ENCODE measurements around the gene MRPL4. TPM values are rescaled to one million over a fixed set of nuclear protein-coding genes. Genes with fewer than 3 reads are reported as not detected.

The MRPL4 gene
- total and polyA plus RNA-seq, 2 of the 13 experiments (the other 11 are each of a cell fraction or from before 2014, with no cell fraction given) = 40.6 to 42.5 TPM

GRCh38 chr19:10251792-10252694 is at the start of gene MRPL4 (continued):
- TF ChIP-seq ZNF33B (CRISPR knock-in tag; IDR thresholded peaks at IDR 0.05) = peak; percentile 95
- TF ChIP-seq ZNF224 (CRISPR knock-in tag; IDR thresholded peaks at IDR 0.05) = 0 out of 2 replicates have a peak, but pooled peaks have one; percentile 56
- TF ChIP-seq ZNF281 (CRISPR knock-in tag; IDR thresholded peaks at IDR 0.05; ENCODE audit: borderline replicate concordance) = peak; percentile 49; the same call in 1 of the 2 replicates
- 0 out of 2 replicates have a peak, but pooled peaks have one; percentile 67 for TF ChIP-seq ZBTB25 (CRISPR knock-in tag; IDR thresholded peaks at IDR 0.05)
- 0 out of 2 replicates have a peak, but pooled peaks have one; percentile 50 for TF ChIP-seq ZNF546 (CRISPR knock-in tag; conservative IDR thresholded peaks at IDR 0.05)
- TF ChIP-seq ELK4 (CRISPR knock-in tag; IDR thresholded peaks at IDR 0.05; ENCODE audit: borderline replicate concordance) = no peak
- TF ChIP-seq NR2F2 (IDR thresholded peaks at IDR 0.05; ENCODE audit: borderline replicate concordance, low read depth) = peak; percentile 67
- no peak for TF ChIP-seq ARID3A (IDR thresholded peaks at IDR 0.05; ENCODE audit: low read depth, low read length)
- TF ChIP-seq ZNF451 (CRISPR knock-in tag; IDR thresholded peaks at IDR 0.05) = peak; percentile 65; the same call in 1 of the 2 replicates
- TF ChIP-seq KLF6 (CRISPR knock-in tag; IDR thresholded peaks at IDR 0.05) = peak; percentile 67
- 0 out of 2 replicates have a peak, but pooled peaks have one; percentile 38 for TF ChIP-seq ZFP82 (CRISPR knock-in tag; IDR thresholded peaks at IDR 0.05; ENCODE audit: borderline replicate concordance)
- TF ChIP-seq ZNF12 (CRISPR knock-in tag; IDR thresholded peaks at IDR 0.05) = peak; percentile 66; the same call in 1 of the 2 replicates
- TF ChIP-seq CSRNP1 (CRISPR knock-in tag; IDR thresholded peaks at IDR 0.05) = peak; percentile 83; the same call in 1 of the 2 replicates
- TF ChIP-seq CREB3 (CRISPR knock-in tag; IDR thresholded peaks at IDR 0.05) = peak; percentile 88
- TF ChIP-seq TGIF2 (CRISPR knock-in tag; IDR thresholded peaks at IDR 0.05) = peak; percentile 79
- peak; percentile 92 for TF ChIP-seq ZMAT3 (CRISPR knock-in tag; conservative IDR thresholded peaks at IDR 0.05)
- TF ChIP-seq MEIS2 (CRISPR knock-in tag; IDR thresholded peaks at IDR 0.05) = no peak; the same call in 1 of the 2 replicates

Measured in HepG2 (cell line).